IMR-90 (cell line): Measurements from ENCODE around the gene MYO10. TPM values are rescaled to one million over a fixed set of nuclear protein-coding genes. Genes with fewer than 3 reads are reported as not detected.

Experiments used
- ATAC-seq: fragments of 200-7000 bp; cut with Tn5 transposase; 2 replicates; pipeline ENCODE4 v1.9.1; 2020; ENCODE audit warnings: low read depth, mild to moderate bottlenecking, moderate library complexity
- BruUV-seq: library from RNA; stranded (reverse); fragments of 400-500 nt; replicated peaks from 2 replicates; lab custom pipeline; 2021; lab: Mats Ljungman, UMichigan
- CTCF ChIA-PET: fragments of 300-600 bp; formaldehyde crosslinking; extraction: SDS; loops from one replicate; lab custom pipeline; 2021; ENCODE audit warnings: antibody characterized with exemption; lab: Yijun Ruan, JAX
- POLR2A ChIA-PET: fragments of 300-600 bp; sonication (Branson Sonifier 250); formaldehyde crosslinking; loops from one replicate; lab custom pipeline; 2022; ENCODE audit warnings: antibody characterized with exemption; ENCODE audit not compliant: unreplicated experiment; lab: Charles Lee
- DNase-seq: peaks from one replicate; pipeline ENCODE4 v3.0.0; 2013
- H2AFZ ChIP-seq: replicated peaks from 2 replicates; pipeline ENCODE3; 2013; ENCODE audit warnings: low read length, mild to moderate bottlenecking; ENCODE audit not compliant: poor library complexity
- H2AK5ac ChIP-seq: 2 replicates; pipeline ENCODE4 v1.6.1; 2013; ENCODE audit warnings: low read depth, low read length, inconsistent platforms
- H2AK9ac ChIP-seq: replicated peaks from 2 replicates; pipeline ENCODE3; 2013; ENCODE audit warnings: mild to moderate bottlenecking, low read depth, low read length, moderate library complexity; ENCODE audit not compliant: poor library complexity
- H2BK120ac ChIP-seq: 2 replicates; pipeline ENCODE4 v1.6.1; 2013; ENCODE audit warnings: low read depth, low read length, inconsistent platforms
- H2BK15ac ChIP-seq: 3 replicates; pipeline ENCODE4 v1.6.1; 2013; ENCODE audit warnings: low read depth, low read length, inconsistent platforms
- H2BK20ac ChIP-seq: 2 replicates; pipeline ENCODE4 v1.6.1; 2013; ENCODE audit warnings: low read depth, mild to moderate bottlenecking, inconsistent platforms, low read length, moderate library complexity
- H2BK5ac ChIP-seq: 2 replicates; pipeline ENCODE4 v1.6.1; 2013; ENCODE audit warnings: mild to moderate bottlenecking, low read depth, low read length, inconsistent platforms; ENCODE audit not compliant: poor library complexity, severe bottlenecking
- H3K14ac ChIP-seq: replicated peaks from 2 replicates; pipeline ENCODE4 v1.6.1; 2013; ENCODE audit warnings: low read depth, low read length, inconsistent platforms
- H3K18ac ChIP-seq: 2 replicates; pipeline ENCODE4 v1.6.1; 2013; ENCODE audit warnings: low read depth, low read length, control low read depth
- H3K23ac ChIP-seq: 2 replicates; pipeline ENCODE4 v1.6.1; 2013; ENCODE audit warnings: low read depth, low read length, inconsistent platforms
- H3K27ac ChIP-seq: 2 replicates; pipeline ENCODE4 v1.5.1; 2013; ENCODE audit warnings: mild to moderate bottlenecking, control low read depth, low read length; ENCODE audit not compliant: insufficient read depth
- H3K27me3 ChIP-seq: 2 replicates; pipeline ENCODE4 v1.6.1; 2013; ENCODE audit warnings: low read length; ENCODE audit not compliant: control insufficient read depth, insufficient read depth
- H3K36me3 ChIP-seq: 2 replicates; pipeline ENCODE4 v1.6.1; 2013; ENCODE audit warnings: low read length, mixed read lengths; ENCODE audit not compliant: control insufficient read depth, insufficient read depth
- H3K4ac ChIP-seq: 2 replicates; pipeline ENCODE4 v1.6.1; 2013; ENCODE audit warnings: low read depth, low read length, inconsistent platforms
- H3K4me1 ChIP-seq: 2 replicates; pipeline ENCODE4 v1.6.1; 2013; ENCODE audit warnings: low read length, mixed read lengths; ENCODE audit not compliant: control insufficient read depth, insufficient read depth
- H3K4me2 ChIP-seq: 2 replicates; pipeline ENCODE4 v1.6.1; 2013; ENCODE audit warnings: low read depth, mild to moderate bottlenecking, control low read depth, low read length, moderate library complexity
- H3K4me3 ChIP-seq: 2 replicates; pipeline ENCODE4 v1.5.1; 2013; ENCODE audit warnings: low read depth, mild to moderate bottlenecking, control low read depth, low read length, moderate library complexity; ENCODE audit not compliant: insufficient read depth
- H3K56ac ChIP-seq: 2 replicates; pipeline ENCODE4 v1.6.1; 2013; ENCODE audit warnings: low read length, inconsistent platforms; ENCODE audit not compliant: insufficient read depth; ENCODE audit errors: extremely low read depth
- H3K79me1 ChIP-seq, 2 experiments: 2 replicates each; pipeline ENCODE4 v1.6.1; 2013; ENCODE audit warnings: low read length in 2 of 2, inconsistent platforms in 1 of 2, low read depth in 1 of 2
- H3K9ac ChIP-seq: 2 replicates; pipeline ENCODE4 v1.6.1; 2013; ENCODE audit warnings: low read depth, low read length, control low read depth
- H3K9me1 ChIP-seq: 2 replicates; pipeline ENCODE4 v1.6.1; 2013; ENCODE audit warnings: low read length, inconsistent platforms; ENCODE audit not compliant: insufficient read depth
- H3K9me3 ChIP-seq: 2 replicates; pipeline ENCODE4 v1.6.1; 2013; ENCODE audit warnings: low read length; ENCODE audit not compliant: control insufficient read depth, insufficient read depth
- H4K20me1 ChIP-seq: 2 replicates; pipeline ENCODE4 v1.6.1; 2013; ENCODE audit warnings: low read length, inconsistent platforms; ENCODE audit not compliant: insufficient read depth
- H4K5ac ChIP-seq: 2 replicates; pipeline ENCODE4 v1.6.1; 2013; ENCODE audit warnings: mild to moderate bottlenecking, low read depth, low read length, control low read depth
- H4K8ac ChIP-seq, 2 experiments: 2 replicates each; pipeline ENCODE4 v1.6.1; 2013; ENCODE audit warnings: low read depth in 2 of 2, low read length in 2 of 2, control low read depth in 1 of 2, inconsistent platforms in 1 of 2
- H4K91ac ChIP-seq: 2 replicates; pipeline ENCODE4 v1.6.1; 2013; ENCODE audit warnings: low read depth, low read length, inconsistent platforms; ENCODE audit not compliant: insufficient read depth
- CHD1 ChIP-seq: IDR thresholded peaks from 2 replicates; pipeline ENCODE4 v1.6.1; 2012; ENCODE audit warnings: low read depth, low read length, improper control_type of control experiment
- MAFK ChIP-seq: IDR thresholded peaks from 2 replicates; pipeline ENCODE4 v1.6.1; 2012; ENCODE audit warnings: low read depth, low read length, improper control_type of control experiment
- WGBS, 2 experiments: methylation state at CpG; one replicate each; pipeline versions ENCODE4 v1.1.5 to v1.1.7; 2013; ENCODE audit warnings: missing lambda C conversion rate in 2 of 2; ENCODE audit not compliant: insufficient read length in 1 of 2; ENCODE audit errors: extremely low coverage in 2 of 2; 5-methylcytosine and 5-hydroxymethylcytosine counted together
- dilution Hi-C: fragments of 300-500 bp; cut with HindIII; formaldehyde crosslinking; loops from one replicate; pipeline ENCODE4 v1.14.3; 2018; ENCODE audit warnings: low sequenced_read_pairs; ENCODE audit not compliant: unreplicated experiment
- in situ Hi-C: fragments of 300-500 bp; cut with MboI; formaldehyde crosslinking; loops from 3 replicates; pipeline ENCODE4 v1.14.3; 2019; ENCODE audit warnings: low sequenced_read_pairs, inconsistent platforms, mixed read lengths
- intact Hi-C: fragments of 100-400 bp; cut with micrococcal nuclease; formaldehyde crosslinking; loops from 2 replicates; pipeline ENCODE4 v1.10.0; 2022
- polyA plus RNA-seq, 3 experiments: library from polyadenylated mRNA; depleted of rRNA; stranded (reverse); fragments of >200 nt; gene quantifications; 2 replicates each; pipeline ENCODE4 v1.2.3, GENCODE V29; 2012; ENCODE audit warnings: low replicate concordance in 1 of 3
- total RNA-seq: library from RNA; depleted of rRNA; stranded (reverse); fragments of >200 nt; gene quantifications from 2 replicates; pipeline ENCODE4 v1.2.3, GENCODE V29; 2012

MYO10 gene
- total and polyA plus RNA-seq, 2 of the 4 experiments (the other 2 are of a cell fraction) = 39.9 to 115 TPM

GRCh38 chr5:16881251-16881650 lies 54.8 kb downstream of the MYO10 start:
- intact Hi-C loops = no loop called here
- H3K56ac ChIP-seq = no peak overlapping the region
- ChIA-PET POLR2A (no interaction called here), CTCF (no interaction called here)
- peaks cover 39% of the 10 kb centered on the region for H3K9me1 ChIP-seq
- no peaks in the 10 kb centered on the region for H3K27me3 ChIP-seq
- peaks cover 38% of the 10 kb centered on the region for H3K4me1 ChIP-seq
- H3K79me1 ChIP-seq = peaks cover 4 to 86% of the 10 kb centered on the region in 2 experiments; a peak in 2 of 4 replicates
- 39% methylated on average over 2 of the region's 3 CpGs; no CpG with 5 or more reads in 1 of the 2 experiments for WGBS, 2 experiments
- no peak overlapping the region for H3K4ac ChIP-seq
- ATAC-seq (no peak), DNase-seq (no peak)
- H4K5ac ChIP-seq = no peak overlapping the region
- peaks cover 5% of the 10 kb centered on the region for H3K36me3 ChIP-seq
- dilution Hi-C loops = no loop called here
- no peak overlapping the region for H3K14ac ChIP-seq
- H4K8ac ChIP-seq = no peak overlapping the region
- H2AFZ ChIP-seq = no peak overlapping the region
- H2BK20ac ChIP-seq = no peak overlapping the region
- no peak for TF ChIP-seq CHD1
- TF ChIP-seq MAFK = peak; percentile 26; the same call in 1 of the 2 replicates
- peaks cover 97% of the 10 kb centered on the region for H4K20me1 ChIP-seq
- H3K4me3 ChIP-seq = no peak overlapping the region
- no peak overlapping the region for H3K23ac ChIP-seq
- in situ Hi-C loops = no loop called here
- H3K9me3 ChIP-seq = no peaks in the 10 kb centered on the region
- H3K4me2 ChIP-seq = no peak overlapping the region
- no peak overlapping the region for H4K91ac ChIP-seq
- no peak overlapping the region for H3K9ac ChIP-seq
- no peak overlapping the region for H2AK5ac ChIP-seq
- H3K27ac ChIP-seq = no peak overlapping the region
- H3K18ac ChIP-seq = no peak overlapping the region
- H2BK5ac ChIP-seq = no peak overlapping the region
- H2BK15ac ChIP-seq = no peak overlapping the region
- no peak overlapping the region for H2BK120ac ChIP-seq
- BruUV-seq = no TSS peak
- H2AK9ac ChIP-seq = no peak overlapping the region
